DMS153 (cell line): ENCODE data around the gene HERC5.

Experiments used
- DNase-seq: peaks from one replicate; lab custom pipeline; 2025; lab: John Stamatoyannopoulos, UW

HERC5 gene

GRCh38 chr4:88522702-88523324 lies 65.9 kb downstream of the HERC5 start:
- DNase-seq, result no peak

GRCh38 chr4:88523325-88524129 lies 66.6 kb downstream of the HERC5 start, which contains the start of gene PYURF:
TSS of gene PYURF (minus strand) at chr4:88523776. CDS start at chr4:88523700, 76 bp downstream.
- peak; percentile 79 for DNase-seq

- no peak for DNase-seq
Measured at GRCh38 chr4:88524171-88524570, 67.3 kb downstream of the HERC5 start.

- DNase-seq, result no peak
Measured at GRCh38 chr4:88526221-88526815, 69.4 kb downstream of the HERC5 start.

- no peak for DNase-seq
Measured at GRCh38 chr4:88527787-88528186, 70.9 kb downstream of the HERC5 start.

GRCh38 chr4:88528861-88529260 lies 71.9 kb downstream of the HERC5 start:
- DNase-seq, result no peak

GRCh38 chr4:88531549-88531948 lies 74.6 kb downstream of the HERC5 start:
- DNase-seq, result no peak

GRCh38 chr4:88533088-88533790 lies 76.3 kb downstream of the HERC5 start:
- DNase-seq, result no peak

- DNase-seq, result no peak
Measured at GRCh38 chr4:88533937-88534750, 77.2 kb downstream of the HERC5 start.

GRCh38 chr4:88535090-88535755 lies 78.3 kb downstream of the HERC5 start:
- no peak for DNase-seq

GRCh38 chr4:88537709-88538108 lies 80.8 kb downstream of the HERC5 start:
- no peak for DNase-seq

GRCh38 chr4:88539322-88540068 lies 82.6 kb downstream of the HERC5 start:
- DNase-seq, result peak; percentile 23

GRCh38 chr4:88549815-88550214 lies 92.9 kb downstream of the HERC5 start:
- no peak for DNase-seq
